Breast epithelium (tissue), 4 donors: Measurements from ENCODE around the gene MTMR2. TPM values are rescaled to one million over a fixed set of nuclear protein-coding genes. Genes with fewer than 3 reads are reported as not detected.

Experiments used
- DNase-seq, 2 donors: peaks; one replicate each; pipeline ENCODE4 v3.0.0-alpha.2; 2019; ENCODE audit warnings: low spot score in 2 of 2
- H3K27ac ChIP-seq, 2 donors: fragments of 200-600 bp; sonication (generic) in 1 of 2; one replicate each; pipeline ENCODE4 v1.5.1; 2016 to 2019; ENCODE audit warnings: mild to moderate bottlenecking in 1 of 2
- H3K27me3 ChIP-seq, 2 donors: fragments of 200-600 bp; sonication (generic) in 1 of 2; one replicate each; pipeline versions ENCODE4 v1.5.1 to v1.6.0; 2017 to 2019; ENCODE audit warnings: control low read depth in 1 of 2, mild to moderate bottlenecking in 1 of 2
- H3K36me3 ChIP-seq: fragments of 200-600 bp; one replicate; pipeline ENCODE4 v1.5.1; 2019
- H3K4me1 ChIP-seq, 2 donors: fragments of 200-600 bp; sonication (generic); one replicate each; pipeline ENCODE4 v1.5.1; 2016 to 2019; ENCODE audit warnings: control low read depth in 1 of 2
- H3K4me3 ChIP-seq, 3 donors: fragments of 200-600 bp; sonication (generic); 1 replicate in 2 of 3; 2 replicates in 1 of 3; pipeline ENCODE4 v1.5.1; 2016 to 2019; ENCODE audit warnings: mild to moderate bottlenecking in 3 of 3, moderate library complexity in 2 of 3
- H3K9me3 ChIP-seq, 2 donors: fragments of 200-600 bp; sonication (generic) in 1 of 2; one replicate each; pipeline ENCODE4 v1.5.1; 2016 to 2019; ENCODE audit warnings: control low read depth in 1 of 2
- POLR2A ChIP-seq: fragments of 450-650 bp; IDR thresholded peaks from one replicate; pipeline ENCODE4 v1.6.1; 2016; ENCODE audit warnings: antibody characterized with exemption, mild to moderate bottlenecking, moderate library complexity
- POLR2AphosphoS5 ChIP-seq, 3 donors: sonication (generic); formaldehyde crosslinking; IDR thresholded peaks; one replicate each; pipeline ENCODE4 v1.6.1; 2017; ENCODE audit warnings: antibody characterized with exemption in 3 of 3
- intact Hi-C: fragments of 100-400 bp; cut with DNase I; formaldehyde crosslinking; loops from one replicate; pipeline ENCODE4 v1.15.1; 2023; ENCODE audit warnings: low total_unique reads
- total RNA-seq, 3 donors: library from RNA; depleted of rRNA; stranded (reverse); fragments of >200 nt; gene quantifications; one replicate each; pipeline ENCODE4 v1.1.0, GENCODE V29; 2016
- TF ChIP-seq, protein P1 (sequence below), 3 donors: fragments of 450-650 bp; IDR thresholded peaks; one replicate each; pipeline ENCODE4 v1.5.1; 2016 to 2017; ENCODE audit warnings: antibody characterized with exemption in 3 of 3, mild to moderate bottlenecking in 3 of 3, moderate library complexity in 3 of 3

Gene MTMR2
- total RNA-seq, 3 donors from 2014 or later, result 20.3 to 28.4 (median 20.5) TPM

DNA sequence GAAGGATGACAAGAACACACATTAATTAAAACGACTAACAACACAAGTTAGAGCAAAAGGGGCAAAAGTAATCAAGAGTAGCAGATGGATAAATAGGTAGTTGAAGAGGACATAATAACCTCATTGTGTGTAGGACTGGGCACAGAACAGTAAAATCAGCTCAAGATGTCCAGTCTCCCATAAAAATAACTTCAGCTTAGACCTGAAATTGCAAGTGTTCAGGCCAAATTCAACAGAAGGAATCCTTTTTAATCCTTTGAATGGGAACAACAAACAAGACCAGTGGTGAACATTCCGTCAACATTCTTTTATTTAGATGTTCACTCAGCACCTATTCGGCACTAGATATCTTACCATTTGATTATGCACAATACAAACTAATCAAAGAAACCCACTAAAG lies 4.4 kb downstream of the MTMR2 start:
- TF ChIP-seq POLR2A (no peak), POLR2AphosphoS5 (IDR thresholded peaks at IDR 0.05) (no peak)
- TF ChIP-seq, protein P1, sequence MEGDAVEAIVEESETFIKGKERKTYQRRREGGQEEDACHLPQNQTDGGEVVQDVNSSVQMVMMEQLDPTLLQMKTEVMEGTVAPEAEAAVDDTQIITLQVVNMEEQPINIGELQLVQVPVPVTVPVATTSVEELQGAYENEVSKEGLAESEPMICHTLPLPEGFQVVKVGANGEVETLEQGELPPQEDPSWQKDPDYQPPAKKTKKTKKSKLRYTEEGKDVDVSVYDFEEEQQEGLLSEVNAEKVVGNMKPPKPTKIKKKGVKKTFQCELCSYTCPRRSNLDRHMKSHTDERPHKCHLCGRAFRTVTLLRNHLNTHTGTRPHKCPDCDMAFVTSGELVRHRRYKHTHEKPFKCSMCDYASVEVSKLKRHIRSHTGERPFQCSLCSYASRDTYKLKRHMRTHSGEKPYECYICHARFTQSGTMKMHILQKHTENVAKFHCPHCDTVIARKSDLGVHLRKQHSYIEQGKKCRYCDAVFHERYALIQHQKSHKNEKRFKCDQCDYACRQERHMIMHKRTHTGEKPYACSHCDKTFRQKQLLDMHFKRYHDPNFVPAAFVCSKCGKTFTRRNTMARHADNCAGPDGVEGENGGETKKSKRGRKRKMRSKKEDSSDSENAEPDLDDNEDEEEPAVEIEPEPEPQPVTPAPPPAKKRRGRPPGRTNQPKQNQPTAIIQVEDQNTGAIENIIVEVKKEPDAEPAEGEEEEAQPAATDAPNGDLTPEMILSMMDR (IDR thresholded peaks at IDR 0.05), result no peak
- H3K4me1 ChIP-seq, result no peaks in the 10 kb centered on the region

DNA sequence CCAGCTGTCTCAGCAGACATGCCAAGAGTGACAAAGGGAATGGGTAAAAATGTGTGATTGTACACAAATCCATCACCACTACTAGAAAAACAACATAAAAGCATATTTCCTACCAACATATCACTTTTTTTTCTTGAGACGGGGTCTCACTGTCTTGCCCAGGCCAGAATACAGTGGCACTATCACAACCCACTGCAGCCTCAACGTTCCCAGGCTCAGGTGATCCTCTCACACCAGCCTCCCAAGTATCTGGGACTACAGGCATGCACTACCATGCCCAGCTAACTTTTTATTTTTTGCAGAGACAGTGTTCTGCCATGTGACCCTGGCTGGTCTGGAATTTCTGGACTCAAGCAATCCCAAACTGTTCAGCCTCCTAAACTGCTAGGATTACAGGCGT lies 5.2 kb downstream of the MTMR2 start:
- Histone ChIP-seq H3K36me3 (no peaks in the 10 kb centered on the region), H3K27me3 (no peaks in the 10 kb centered on the region), H3K4me3 (no peak overlapping the region), H3K9me3 (no peaks in the 10 kb centered on the region), H3K4me1 (no peaks in the 10 kb centered on the region), H3K27ac (no peak overlapping the region)
- TF ChIP-seq POLR2AphosphoS5 (IDR thresholded peaks at IDR 0.05) (no peak), POLR2A (no peak)
- TF ChIP-seq, protein P1 (IDR thresholded peaks at IDR 0.05), result no peak
- intact Hi-C loops, result no loop called here
- no peak for DNase-seq

More for the DNA sequence above, 4.4 kb downstream of the MTMR2 start:
- H3K9me3 ChIP-seq, result no peaks in the 10 kb centered on the region
- H3K27me3 ChIP-seq, result no peaks in the 10 kb centered on the region
- DNase-seq, result no peak
- no peak overlapping the region for H3K4me3 ChIP-seq
- no peaks in the 10 kb centered on the region for H3K36me3 ChIP-seq
- H3K27ac ChIP-seq, result no peak overlapping the region
- intact Hi-C loops, result no loop called here

DNA sequence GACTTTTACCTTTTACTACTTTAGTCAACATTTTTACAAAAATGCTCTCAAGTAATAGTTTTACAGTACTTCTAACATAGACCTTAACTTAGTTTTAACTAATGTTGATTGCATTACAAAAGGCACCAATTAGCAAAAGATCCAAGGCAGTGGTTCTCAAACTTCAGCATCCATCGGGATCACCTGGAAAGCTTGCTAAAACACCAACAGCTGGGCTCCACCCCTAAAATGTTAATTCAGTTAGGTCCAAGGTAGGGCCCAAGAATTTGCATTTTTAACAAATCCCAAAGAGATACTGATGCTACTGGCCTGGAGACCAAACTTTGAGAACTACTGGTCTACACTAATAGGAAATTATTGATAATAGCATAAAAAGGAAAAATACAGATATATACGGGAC lies 5.9 kb downstream of the MTMR2 start:
- Histone ChIP-seq H3K4me3 (no peak overlapping the region), H3K36me3 (no peaks in the 10 kb centered on the region), H3K27ac (no peak overlapping the region), H3K4me1 (no peaks in the 10 kb centered on the region), H3K9me3 (no peaks in the 10 kb centered on the region), H3K27me3 (no peaks in the 10 kb centered on the region)
- TF ChIP-seq POLR2A (no peak), POLR2AphosphoS5 (IDR thresholded peaks at IDR 0.05) (no peak)
- TF ChIP-seq, protein P1 (IDR thresholded peaks at IDR 0.05), result no peak
- no peak for DNase-seq
- intact Hi-C loops, result no loop called here

DNA sequence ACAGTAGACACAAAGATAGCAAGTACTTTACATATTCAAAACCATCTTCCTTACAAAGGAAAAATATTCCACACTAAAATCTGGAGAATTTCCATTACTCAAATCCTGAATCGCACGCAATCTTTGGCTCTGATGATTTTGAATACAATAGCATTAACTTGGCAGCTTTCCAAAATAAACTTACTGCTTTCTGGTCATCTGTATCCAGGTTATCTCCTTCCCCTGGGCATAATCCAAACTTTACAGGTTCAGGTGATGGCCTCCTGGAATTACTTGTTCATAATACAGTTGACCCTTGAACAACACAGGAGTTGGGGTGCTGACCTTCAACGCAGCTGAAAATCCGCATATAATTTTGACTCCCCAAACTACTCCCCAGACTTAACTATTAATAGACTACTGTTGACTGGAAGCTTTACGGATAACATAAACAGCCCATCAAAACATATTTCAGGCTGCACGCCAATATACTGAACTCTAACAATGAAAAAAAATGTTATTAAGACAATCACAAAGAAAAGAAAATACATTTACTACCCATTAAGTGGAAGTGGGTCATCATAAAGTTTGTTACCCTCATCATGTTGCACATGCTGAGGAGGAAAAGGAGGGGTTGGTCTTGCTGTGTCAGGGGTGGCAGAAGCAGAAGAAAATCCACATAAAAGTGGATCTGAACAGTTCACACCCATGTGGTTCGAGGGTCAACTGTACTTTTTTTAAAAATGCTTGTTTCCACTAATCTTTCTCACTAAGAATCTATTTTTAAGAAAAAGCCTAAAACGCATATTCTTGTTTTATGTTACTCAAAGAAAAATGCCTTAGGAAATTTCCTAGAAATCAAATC lies 6.5 kb downstream of the MTMR2 start:
- H3K9me3 ChIP-seq, result no peaks in the 10 kb centered on the region
- H3K36me3 ChIP-seq, result no peaks in the 10 kb centered on the region
- H3K4me1 ChIP-seq, result no peaks in the 10 kb centered on the region
- TF ChIP-seq POLR2AphosphoS5 (IDR thresholded peaks at IDR 0.05), result no peak
- TF ChIP-seq POLR2A, result no peak
- TF ChIP-seq, protein P1 (IDR thresholded peaks at IDR 0.05), result no peak
- intact Hi-C loops, result no loop called here
- no peaks in the 10 kb centered on the region for H3K27me3 ChIP-seq
- DNase-seq, result no peak
- peak overlapping the region in 1 of 2 donors; percentile 15 for H3K27ac ChIP-seq
- H3K4me3 ChIP-seq, result no peak overlapping the region

DNA sequence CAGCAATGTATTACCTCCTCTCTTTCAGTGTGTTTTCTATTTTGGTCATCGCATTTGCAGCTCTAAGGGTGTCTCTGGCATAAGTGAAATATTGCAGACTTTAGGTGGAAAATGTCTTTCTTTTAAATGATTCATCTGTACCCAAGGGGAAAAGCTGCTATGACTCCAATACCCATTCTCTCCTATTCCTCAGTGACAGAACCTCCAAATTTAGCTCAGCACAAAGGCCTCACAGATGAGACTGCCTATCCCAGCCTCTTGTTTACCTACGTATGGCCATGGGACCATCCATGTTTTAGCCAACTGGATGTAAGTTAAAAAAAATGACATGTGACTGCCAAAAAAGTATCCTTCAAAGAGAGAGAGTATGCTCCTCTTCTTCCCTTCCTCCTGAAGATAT lies 7.9 kb downstream of the MTMR2 start:
- no peaks in the 10 kb centered on the region for H3K4me1 ChIP-seq
- H3K36me3 ChIP-seq, result no peaks in the 10 kb centered on the region
- H3K4me3 ChIP-seq, result no peak overlapping the region
- DNase-seq, result no peak
- no peak for TF ChIP-seq POLR2A
- intact Hi-C loops, result no loop called here
- H3K27ac ChIP-seq, result no peak overlapping the region
- no peaks in the 10 kb centered on the region for H3K27me3 ChIP-seq
- H3K9me3 ChIP-seq, result no peaks in the 10 kb centered on the region
